ENCODE data around the gene ANKRD16. TPM values are rescaled to one million over a fixed set of nuclear protein-coding genes. Genes with fewer than 3 reads are reported as not detected.

Gene ANKRD16
- total and polyA plus RNA-seq, 2 experiments from 2014 or later = 6.4 to 16.1 TPM

DNA sequence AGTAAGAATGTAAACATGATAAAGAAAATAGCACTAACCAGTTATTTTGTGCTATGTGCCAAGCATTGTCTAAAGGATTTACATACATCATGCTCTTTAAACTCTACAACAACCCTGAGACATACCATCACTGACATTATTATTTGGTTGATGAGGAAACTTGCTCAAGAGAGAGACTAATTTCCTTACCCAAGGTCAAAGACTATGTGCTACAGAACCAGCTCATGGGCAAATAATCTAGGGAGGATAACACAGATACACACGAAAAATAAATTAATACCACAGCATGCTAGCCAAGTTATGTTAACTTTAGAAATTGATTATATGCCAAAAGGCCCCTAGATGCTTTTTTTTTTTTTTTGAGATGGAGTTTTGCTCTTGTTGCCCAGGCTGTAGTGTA is 2.7 kb downstream of the ANKRD16 start (continued):
- TF ChIP-seq EZH2 (IDR thresholded peaks at IDR 0.05; ENCODE audit: low read depth, unreplicated experiment) (no peak), NANOG (IDR thresholded peaks at IDR 0.05; ENCODE audit: borderline replicate concordance) (no peak)
- TF ChIP-seq, protein P1, sequence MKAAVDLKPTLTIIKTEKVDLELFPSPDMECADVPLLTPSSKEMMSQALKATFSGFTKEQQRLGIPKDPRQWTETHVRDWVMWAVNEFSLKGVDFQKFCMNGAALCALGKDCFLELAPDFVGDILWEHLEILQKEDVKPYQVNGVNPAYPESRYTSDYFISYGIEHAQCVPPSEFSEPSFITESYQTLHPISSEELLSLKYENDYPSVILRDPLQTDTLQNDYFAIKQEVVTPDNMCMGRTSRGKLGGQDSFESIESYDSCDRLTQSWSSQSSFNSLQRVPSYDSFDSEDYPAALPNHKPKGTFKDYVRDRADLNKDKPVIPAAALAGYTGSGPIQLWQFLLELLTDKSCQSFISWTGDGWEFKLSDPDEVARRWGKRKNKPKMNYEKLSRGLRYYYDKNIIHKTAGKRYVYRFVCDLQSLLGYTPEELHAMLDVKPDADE (IDR thresholded peaks at IDR 0.05) = no peak

- Mint-ChIP-seq H3K9me3 (no peaks in the 10 kb centered on the region), H3K36me3 (ENCODE audit: low read depth) (peaks cover 62% of the 10 kb centered on the region), H3K27ac (no peak overlapping the region), H3K4me3 (no peak overlapping the region), H3K27me3 (ENCODE audit: insufficient read depth, low read depth, poor library complexity) (peaks cover 3% of the 10 kb centered on the region), H3K4me1 (peaks cover 16% of the 10 kb centered on the region)
- TF ChIP-seq, protein P2, sequence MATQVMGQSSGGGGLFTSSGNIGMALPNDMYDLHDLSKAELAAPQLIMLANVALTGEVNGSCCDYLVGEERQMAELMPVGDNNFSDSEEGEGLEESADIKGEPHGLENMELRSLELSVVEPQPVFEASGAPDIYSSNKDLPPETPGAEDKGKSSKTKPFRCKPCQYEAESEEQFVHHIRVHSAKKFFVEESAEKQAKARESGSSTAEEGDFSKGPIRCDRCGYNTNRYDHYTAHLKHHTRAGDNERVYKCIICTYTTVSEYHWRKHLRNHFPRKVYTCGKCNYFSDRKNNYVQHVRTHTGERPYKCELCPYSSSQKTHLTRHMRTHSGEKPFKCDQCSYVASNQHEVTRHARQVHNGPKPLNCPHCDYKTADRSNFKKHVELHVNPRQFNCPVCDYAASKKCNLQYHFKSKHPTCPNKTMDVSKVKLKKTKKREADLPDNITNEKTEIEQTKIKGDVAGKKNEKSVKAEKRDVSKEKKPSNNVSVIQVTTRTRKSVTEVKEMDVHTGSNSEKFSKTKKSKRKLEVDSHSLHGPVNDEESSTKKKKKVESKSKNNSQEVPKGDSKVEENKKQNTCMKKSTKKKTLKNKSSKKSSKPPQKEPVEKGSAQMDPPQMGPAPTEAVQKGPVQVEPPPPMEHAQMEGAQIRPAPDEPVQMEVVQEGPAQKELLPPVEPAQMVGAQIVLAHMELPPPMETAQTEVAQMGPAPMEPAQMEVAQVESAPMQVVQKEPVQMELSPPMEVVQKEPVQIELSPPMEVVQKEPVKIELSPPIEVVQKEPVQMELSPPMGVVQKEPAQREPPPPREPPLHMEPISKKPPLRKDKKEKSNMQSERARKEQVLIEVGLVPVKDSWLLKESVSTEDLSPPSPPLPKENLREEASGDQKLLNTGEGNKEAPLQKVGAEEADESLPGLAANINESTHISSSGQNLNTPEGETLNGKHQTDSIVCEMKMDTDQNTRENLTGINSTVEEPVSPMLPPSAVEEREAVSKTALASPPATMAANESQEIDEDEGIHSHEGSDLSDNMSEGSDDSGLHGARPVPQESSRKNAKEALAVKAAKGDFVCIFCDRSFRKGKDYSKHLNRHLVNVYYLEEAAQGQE (IDR thresholded peaks at IDR 0.05; ENCODE audit: unreplicated experiment) = no peak
- Histone ChIP-seq H3K36me3 (ENCODE audit: insufficient read depth) (peaks cover 29% of the 10 kb centered on the region), H3K9me2 (ENCODE audit: insufficient read depth) (no peaks in the 10 kb centered on the region), H4K20me1 (replicated peaks; ENCODE audit: insufficient read depth) (peaks cover 19% of the 10 kb centered on the region), H3F3A (replicated peaks; ENCODE audit: low read depth) (peaks cover 3% of the 10 kb centered on the region; the same call in 1 of the 2 replicates), H3K79me2 (replicated peaks; ENCODE audit: insufficient read depth) (peaks cover 18% of the 10 kb centered on the region), H2AFZ (no peak overlapping the region), H3K4me1 (ENCODE audit: insufficient read depth) (peaks cover 7% of the 10 kb centered on the region; the same call in 1 of the 2 replicates), H3K27me3 (ENCODE audit: insufficient read depth) (no peaks in the 10 kb centered on the region), H3K4me3 (no peak overlapping the region), H3K27ac (ENCODE audit: low read depth) (no peak overlapping the region), H3K4me2 (no peak overlapping the region)
- no peak for DNase-seq (ENCODE audit: low spot score)
- no peak for ATAC-seq
These were observed 4.1 kb downstream of the ANKRD16 start for GRCh38 chr10:5885619-5886018.

DNA sequence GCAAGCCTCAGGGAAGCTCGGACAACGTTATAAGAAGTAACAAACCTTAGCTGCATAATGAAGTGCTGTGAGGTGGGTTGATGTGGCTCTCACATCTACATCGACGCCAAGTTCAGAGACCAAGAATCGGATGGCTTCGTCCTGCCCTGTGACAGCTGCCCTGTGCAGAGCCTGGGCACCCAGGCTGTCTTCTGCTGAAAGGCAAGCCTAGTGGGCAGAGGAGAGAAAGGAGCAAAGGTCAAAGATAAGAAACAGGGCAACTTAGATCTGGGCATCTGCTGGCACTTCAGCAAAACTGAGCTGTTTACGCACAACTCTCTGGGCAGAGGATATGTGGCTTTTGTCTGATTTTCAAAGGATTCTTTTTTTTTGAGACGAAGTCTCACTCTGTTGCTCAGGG is 6.7 kb downstream of the ANKRD16 start:
- Mint-ChIP-seq H3K27me3 (ENCODE audit: insufficient read depth, low read depth, poor library complexity) (no peaks in the 10 kb centered on the region), H3K4me1 (peaks cover 7% of the 10 kb centered on the region; the same call in 2 of the 3 replicates), H3K36me3 (ENCODE audit: low read depth) (peaks cover 73% of the 10 kb centered on the region), H3K4me3 (no peak overlapping the region), H3K27ac (no peak overlapping the region), H3K9me3 (no peaks in the 10 kb centered on the region)
- DNase-seq (ENCODE audit: low spot score) (no peak), ATAC-seq (no peak)
- Histone ChIP-seq H3F3A (replicated peaks; ENCODE audit: low read depth) (no peaks in the 10 kb centered on the region), H3K4me1 (ENCODE audit: insufficient read depth) (peaks cover under 1% of the 10 kb centered on the region; the same call in 1 of the 2 replicates), H3K36me3 (ENCODE audit: insufficient read depth) (peaks cover 35% of the 10 kb centered on the region), H2AFZ (no peak overlapping the region), H3K4me2 (no peak overlapping the region), H4K20me1 (replicated peaks; ENCODE audit: insufficient read depth) (peaks cover 12% of the 10 kb centered on the region), H3K9me2 (ENCODE audit: insufficient read depth) (no peaks in the 10 kb centered on the region), H3K27ac (ENCODE audit: low read depth) (no peak overlapping the region), H3K4me3 (no peak overlapping the region), H3K27me3 (ENCODE audit: insufficient read depth) (no peaks in the 10 kb centered on the region), H3K79me2 (replicated peaks; ENCODE audit: insufficient read depth) (peaks cover 9% of the 10 kb centered on the region)
- TF ChIP-seq STAT1 (IDR thresholded peaks at IDR 0.05; ENCODE audit: unreplicated experiment) (no peak), EZH2 (IDR thresholded peaks at IDR 0.05; ENCODE audit: low read depth, unreplicated experiment) (no peak), ZNF331 (CRISPR knock-in tag; IDR thresholded peaks at IDR 0.05; ENCODE audit: low read depth) (no peak), NANOG (IDR thresholded peaks at IDR 0.05; ENCODE audit: borderline replicate concordance) (no peak), POLR2AphosphoS5 (IDR thresholded peaks at IDR 0.05; ENCODE audit: low read depth) (no peak), EZH2phosphoT487 (IDR thresholded peaks at IDR 0.05; ENCODE audit: unreplicated experiment) (no peak), ZNF114 (CRISPR knock-in tag; IDR thresholded peaks at IDR 0.05) (no peak), CREB1 (CRISPR knock-in tag; IDR thresholded peaks at IDR 0.05; ENCODE audit: low read depth) (no peak)
- TF ChIP-seq, protein P2 (IDR thresholded peaks at IDR 0.05; ENCODE audit: unreplicated experiment) = no peak
- TF ChIP-seq, protein P1 (IDR thresholded peaks at IDR 0.05) = no peak
- TF ChIP-seq, protein P3, sequence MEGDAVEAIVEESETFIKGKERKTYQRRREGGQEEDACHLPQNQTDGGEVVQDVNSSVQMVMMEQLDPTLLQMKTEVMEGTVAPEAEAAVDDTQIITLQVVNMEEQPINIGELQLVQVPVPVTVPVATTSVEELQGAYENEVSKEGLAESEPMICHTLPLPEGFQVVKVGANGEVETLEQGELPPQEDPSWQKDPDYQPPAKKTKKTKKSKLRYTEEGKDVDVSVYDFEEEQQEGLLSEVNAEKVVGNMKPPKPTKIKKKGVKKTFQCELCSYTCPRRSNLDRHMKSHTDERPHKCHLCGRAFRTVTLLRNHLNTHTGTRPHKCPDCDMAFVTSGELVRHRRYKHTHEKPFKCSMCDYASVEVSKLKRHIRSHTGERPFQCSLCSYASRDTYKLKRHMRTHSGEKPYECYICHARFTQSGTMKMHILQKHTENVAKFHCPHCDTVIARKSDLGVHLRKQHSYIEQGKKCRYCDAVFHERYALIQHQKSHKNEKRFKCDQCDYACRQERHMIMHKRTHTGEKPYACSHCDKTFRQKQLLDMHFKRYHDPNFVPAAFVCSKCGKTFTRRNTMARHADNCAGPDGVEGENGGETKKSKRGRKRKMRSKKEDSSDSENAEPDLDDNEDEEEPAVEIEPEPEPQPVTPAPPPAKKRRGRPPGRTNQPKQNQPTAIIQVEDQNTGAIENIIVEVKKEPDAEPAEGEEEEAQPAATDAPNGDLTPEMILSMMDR (conservative IDR thresholded peaks at IDR 0.05; ENCODE audit: low read depth in 2 of 2) = no peak

Data from GM23338 (cell line).